HG03097 (cell line): ENCODE measurements around the gene ZNF565.
A peak's percentile ranks its signal among the peaks of the same experiment; 100 is the strongest.
"Not testable (repeated sequence)": the region's sequence is repeated elsewhere in the genome, so short reads cannot be mapped to it uniquely, and the experiment has no call there.

Experiments
- ATAC-seq: cut with Tn5 transposase; IDR thresholded peaks from one replicate; pipeline ENCODE4 v1.9.1; 2021; ENCODE audit not compliant: unreplicated experiment, low FRiP score

Gene ZNF565

GRCh38 chr19:36214386-36215275, at the start of gene ZNF565, which contains the start of gene ZNF146:
TSS of gene ZNF565 (minus strand) at chr19:36214665. CDS start at chr19:36201985, 12,680 bp downstream.
TSS of gene ZNF146 (plus strand) at chr19:36215106. CDS start at chr19:36236441, 21,335 bp downstream.
- peak; percentile 96 for ATAC-seq

- no peak for ATAC-seq
Observed at GRCh38 chr19:36259211-36259610, 44.7 kb upstream of the ZNF565 start.

DNA sequence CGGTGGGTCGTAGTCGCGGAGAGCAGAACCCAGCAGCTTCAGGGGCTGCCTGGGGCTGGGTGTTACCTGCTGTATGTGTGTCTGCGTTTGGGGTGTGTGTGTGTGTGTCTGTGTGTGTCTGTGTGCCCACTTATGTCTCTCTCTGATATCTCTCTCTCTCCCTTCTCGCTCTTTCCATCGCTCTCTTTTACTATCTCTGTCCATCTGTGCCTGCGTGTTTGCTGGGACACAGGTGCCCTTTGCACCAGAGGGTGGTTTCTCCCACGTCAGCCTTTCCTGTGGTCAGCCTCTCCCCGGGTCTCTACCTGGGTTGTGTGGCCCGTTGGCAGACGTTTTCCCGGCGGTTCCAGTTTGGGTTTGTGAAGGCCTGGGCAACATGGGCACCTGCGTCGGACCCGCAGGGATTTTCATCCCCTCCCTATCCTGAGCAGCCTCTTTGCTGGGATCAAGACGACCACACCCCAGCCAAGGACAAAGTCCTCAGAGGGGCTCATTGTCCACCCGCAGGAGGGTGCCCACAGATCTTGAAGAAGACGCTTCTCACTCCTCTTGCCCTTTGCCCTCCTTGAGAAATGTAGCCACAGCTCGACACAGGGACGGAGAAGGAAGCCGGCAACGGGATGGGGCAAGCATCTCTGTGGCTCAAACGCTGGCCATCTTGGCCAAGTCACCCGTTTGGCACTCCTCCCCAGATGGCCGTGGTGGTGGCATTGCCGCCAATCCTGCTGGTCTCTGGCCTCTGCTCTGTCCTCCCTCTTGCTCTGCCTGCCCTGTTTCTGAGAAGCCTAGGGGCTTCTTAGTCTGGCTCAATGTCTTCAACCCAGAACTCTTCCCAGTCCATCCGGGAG, 43.8 kb upstream of the ZNF565 start:
- no peak for ATAC-seq

DNA sequence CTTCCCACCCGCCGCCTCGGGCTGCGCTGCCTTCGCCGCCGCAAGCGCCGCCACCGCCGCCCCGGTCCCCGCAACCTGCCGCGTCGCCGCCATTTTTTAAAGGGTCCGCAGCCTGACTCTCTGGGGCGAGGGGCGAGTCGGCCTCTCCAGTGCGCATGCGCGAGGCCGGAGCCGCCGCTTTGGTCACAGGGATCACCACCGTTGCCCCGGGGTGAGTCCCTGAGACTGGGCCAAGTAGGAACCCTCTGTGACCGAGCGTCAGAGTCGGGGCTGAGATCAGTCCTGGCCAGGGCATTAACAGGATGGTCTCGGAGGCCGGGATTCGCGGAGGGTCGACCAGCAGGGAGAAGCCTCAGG, 43.0 kb upstream of the ZNF565 start:
- no peak for ATAC-seq

DNA sequence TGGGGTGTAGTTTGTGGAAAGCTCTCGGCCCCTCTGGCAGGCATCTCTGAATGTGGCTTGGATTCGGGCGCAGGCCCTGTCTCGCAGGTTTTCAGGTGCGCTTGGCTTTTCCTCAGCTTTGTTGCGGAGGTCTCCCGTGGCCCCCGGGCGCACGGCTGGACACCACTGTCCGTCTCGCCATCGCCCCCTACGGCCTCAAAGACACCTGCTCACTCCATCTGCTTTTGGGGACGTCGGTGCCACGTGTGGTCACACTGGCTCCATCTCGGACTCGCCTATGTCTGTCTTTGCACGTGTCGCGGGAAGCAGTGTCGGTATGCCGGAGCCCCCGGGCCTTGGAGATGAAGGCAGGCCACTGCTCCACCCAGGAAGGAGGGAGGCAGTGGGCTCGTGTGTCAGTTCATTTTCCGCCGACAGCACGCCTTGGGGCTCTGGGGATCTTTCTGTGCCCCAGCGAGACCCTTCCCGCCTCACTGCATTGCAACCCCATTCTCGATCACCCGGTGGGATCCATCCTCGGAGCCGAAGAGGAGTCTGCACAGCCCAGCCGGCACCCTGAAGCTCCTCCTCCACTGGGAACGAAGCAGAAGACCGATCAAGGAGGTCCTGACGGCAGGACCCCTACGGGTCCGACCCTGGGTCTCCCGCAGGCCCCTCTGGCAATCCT, 42.5 kb upstream of the ZNF565 start:
- no peak for ATAC-seq

DNA sequence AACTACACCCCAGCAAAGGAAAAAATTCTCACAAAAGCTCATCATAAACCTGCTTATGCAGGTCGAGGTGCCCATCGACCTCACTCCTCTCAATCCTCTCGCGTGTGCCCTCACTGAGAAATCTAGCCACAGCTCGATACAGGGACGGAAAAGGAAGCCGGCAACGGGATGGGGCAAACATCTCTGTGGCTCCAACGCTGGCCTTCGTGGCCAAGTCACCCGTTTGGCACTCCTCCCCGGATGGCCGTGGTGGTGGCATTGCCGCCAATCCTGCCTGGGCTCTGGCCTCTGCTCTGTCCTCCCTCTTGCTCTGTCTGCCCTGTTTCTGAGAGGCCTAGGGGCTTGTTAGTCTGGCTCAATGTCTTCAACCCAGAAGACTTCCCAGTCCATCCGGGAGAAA, 41.6 kb upstream of the ZNF565 start:
- no peak for ATAC-seq

GRCh38 chr19:36255316-36255715, 40.9 kb upstream of the ZNF565 start:
- no peak for ATAC-seq

GRCh38 chr19:36254848-36255247, 40.4 kb upstream of the ZNF565 start:
- ATAC-seq, result no peak

DNA sequence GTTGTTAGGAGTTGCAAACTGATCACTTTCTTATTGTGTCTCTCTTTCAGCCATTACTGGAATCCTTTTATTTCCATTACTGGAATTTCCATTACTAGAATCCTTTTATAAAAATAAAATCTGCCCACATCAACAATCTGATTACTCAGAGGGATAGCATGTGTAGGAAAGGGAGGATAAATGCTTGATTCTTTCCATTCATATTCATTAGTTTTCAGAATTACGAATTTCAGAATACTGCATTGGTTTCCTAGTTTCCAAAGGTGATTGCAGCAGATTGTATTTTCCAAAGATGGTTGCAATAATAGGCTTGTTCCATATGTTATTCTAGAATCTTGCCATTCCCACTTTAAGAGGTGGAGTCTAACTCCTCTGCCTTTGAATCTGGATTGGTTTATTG, 37.6 kb upstream of the ZNF565 start:
- no peak for ATAC-seq

DNA sequence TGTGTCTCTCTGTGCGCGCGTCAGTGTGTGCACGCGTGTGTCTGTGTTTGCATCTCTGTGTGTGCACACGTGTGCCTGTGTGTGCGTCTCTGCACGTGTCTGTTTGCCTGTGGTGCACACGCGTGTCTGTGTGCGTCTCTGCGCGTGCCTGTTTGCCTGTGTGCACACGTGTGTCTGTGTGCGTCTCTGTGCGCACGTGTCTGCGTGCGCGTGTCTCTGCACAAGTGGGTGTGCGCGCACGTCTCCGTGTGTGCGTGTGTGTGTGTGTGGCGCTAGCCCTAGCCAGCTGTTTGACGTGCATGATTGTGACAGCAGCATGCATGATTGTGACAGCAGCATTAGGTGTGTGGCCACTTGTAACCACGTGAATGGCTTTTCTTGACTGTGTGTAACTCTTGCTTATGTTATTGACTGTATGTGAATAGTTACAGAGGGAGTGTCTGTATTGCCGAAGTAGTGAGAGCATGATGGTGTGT, 31.6 kb upstream of the ZNF565 start:
- ATAC-seq, result no peak

DNA sequence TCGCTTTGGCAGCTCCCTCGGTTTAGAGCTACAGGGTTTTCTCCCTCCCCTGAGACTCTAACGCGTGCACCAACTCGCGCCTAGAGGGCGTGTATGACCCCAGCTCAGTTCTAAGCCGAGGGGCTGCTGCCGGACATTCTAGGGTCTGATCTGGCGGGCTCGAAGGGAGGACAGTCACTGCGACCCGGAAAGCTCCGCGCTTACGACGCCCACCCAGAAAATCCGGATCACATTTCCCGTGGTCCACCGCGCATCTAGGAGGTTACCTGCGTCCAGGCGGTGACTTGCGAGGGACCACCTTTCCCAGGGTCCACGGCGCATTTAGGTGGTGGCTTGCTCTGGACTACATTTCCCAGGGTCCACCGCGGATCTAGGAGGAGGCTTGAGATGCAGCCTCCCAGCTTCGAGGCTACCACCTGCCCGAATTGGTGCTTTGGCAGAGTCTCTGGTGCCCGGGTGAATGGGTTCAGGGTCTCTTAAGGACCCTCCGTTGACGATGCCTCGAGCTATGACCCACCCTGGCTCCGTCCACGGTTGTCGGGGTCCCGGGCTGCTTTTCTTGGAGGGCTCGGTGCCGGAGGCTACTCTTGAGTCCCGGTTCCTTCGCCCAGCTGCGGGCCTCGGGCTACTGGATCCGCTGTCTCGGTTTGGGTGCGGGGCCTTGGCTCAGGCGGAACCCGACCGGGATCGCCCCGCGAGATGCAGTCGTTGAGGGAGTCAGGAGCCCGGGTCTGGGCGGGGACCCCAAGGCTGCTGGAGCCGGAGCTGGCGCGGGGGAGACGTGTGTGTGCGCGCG, 30.9 kb upstream of the ZNF565 start:
- ATAC-seq, result no peak

GRCh38 chr19:36244066-36244465, 29.6 kb upstream of the ZNF565 start:
- no peak for ATAC-seq

GRCh38 chr19:36236946-36237310, 22.5 kb upstream of the ZNF565 start:
- ATAC-seq, result no peak

DNA sequence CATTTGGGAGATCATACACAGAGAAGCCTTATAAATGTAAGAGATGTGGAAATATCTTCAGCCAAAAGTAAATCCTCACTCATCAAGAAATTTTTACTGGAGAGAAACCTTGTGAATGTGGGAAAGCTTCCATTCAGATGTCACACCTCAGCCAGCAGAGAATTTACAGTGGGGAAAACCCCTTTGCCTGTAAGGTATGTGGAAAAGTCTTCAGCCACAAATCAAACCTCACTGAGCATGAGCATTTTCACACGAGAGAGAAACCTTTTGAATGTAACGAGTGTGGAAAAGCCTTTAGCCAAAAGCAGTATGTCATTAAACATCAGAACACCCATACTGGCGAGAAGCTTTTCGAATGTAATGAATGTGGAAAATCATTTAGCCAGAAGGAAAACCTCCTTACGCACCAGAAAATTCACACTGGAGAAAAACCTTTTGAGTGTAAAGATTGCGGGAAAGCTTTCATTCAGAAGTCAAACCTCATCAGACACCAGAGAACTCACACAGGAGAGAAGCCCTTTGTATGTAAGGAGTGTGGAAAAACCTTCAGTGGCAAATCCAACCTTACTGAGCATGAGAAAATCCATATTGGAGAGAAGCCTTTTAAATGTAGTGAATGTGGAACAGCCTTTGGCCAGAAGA, 22.0 kb upstream of the ZNF565 start:
- no peak for ATAC-seq

DNA sequence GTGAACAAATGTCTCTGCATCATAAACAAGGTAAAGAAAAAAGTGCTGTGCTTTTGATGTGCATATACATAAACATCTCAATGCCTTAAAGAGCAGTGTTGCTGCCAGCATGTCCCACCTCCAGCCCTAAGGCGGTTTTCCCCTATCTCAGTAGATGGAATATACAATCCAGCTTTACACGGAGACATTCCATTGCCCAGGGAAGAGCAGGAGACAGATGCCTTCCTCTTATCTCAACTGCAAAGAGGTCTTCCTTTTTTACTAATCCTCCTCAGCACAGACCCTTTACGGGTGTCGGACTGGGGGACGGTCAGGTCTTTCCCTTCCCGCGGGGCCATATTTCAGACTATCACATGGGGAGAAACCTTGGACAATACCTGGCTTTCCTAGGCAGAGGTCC, 19.2 kb upstream of the ZNF565 start:
- ATAC-seq, result not testable (repeated sequence)

DNA sequence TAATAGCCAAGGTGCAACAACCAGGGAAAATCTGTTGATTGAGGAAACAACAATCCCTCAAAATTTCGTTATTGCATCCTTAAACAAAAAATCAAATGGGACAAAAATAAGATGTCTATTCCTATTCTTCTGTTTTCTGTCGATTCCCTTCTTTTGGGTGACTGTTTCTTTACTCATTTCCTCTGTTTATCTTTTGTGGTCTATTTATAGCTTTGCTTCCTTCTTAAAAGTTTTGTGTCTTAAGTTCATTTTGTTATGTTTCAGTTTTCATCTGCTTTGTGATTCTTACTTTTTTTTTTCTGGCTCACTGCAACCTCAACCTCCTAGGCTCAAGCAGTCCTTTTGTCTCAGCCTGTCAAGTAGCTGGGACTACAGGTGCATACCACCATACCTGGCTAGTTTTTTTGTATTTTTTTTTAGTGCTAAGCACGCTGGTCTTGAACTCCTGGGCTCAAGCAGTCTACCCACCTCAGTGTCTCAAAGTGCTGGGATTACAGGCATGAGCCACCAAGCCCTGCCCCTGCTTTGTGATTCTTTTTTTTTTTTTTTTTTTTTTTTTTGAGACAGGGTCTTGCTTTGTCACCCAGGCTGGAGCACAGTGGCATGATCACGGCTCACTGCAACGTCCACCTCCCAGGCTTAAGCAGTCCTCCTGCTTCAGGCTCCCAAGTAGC, 10.9 kb upstream of the ZNF565 start:
- ATAC-seq, result no peak

- no peak for ATAC-seq
Observed at GRCh38 chr19:36222503-36222902, 8.0 kb upstream of the ZNF565 start.

DNA sequence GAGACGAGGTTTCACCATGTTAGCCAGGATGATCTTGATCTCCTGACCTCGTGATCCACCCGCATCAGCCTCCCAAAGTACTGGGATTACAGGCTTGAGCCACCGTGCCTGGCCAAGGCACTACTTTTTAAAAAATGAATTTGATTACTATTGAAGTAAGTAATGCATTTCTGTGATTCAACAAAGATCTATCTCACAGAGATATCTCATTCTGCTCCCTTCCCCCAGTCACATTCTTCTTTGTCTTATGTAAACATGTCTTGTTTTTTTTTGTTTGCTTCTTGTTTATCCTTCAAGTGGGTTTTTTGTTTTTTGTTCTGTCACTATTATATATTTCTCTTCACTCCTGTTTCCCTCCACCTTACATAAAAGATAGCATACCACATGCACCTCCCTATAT, 7.0 kb upstream of the ZNF565 start:
- no peak for ATAC-seq
